K562 (cell line): ENCODE data around the gene PRKCE. TPM values are rescaled to one million over a fixed set of nuclear protein-coding genes. Genes with fewer than 3 reads are reported as not detected.

ENCODE experiments used
- ATAC-seq: fragments of 200-7000 bp; cut with Tn5 transposase; 3 replicates; pipeline ENCODE4 v1.9.1; 2020; ENCODE audit warnings: moderate library complexity
- BruUV-seq: library from RNA; stranded (reverse); fragments of 400-500 nt; replicated peaks from 2 replicates; lab custom pipeline; 2021; lab: Mats Ljungman, UMichigan
- CTCF ChIA-PET: fragments of 300-600 bp; formaldehyde crosslinking; extraction: SDS; loops from one replicate; lab custom pipeline; 2021; ENCODE audit warnings: low intra/inter-chr PET ratio; lab: Yijun Ruan, JAX
- POLR2A ChIA-PET: fragments of 300-600, 350-650 bp; sonication (Branson Sonifier 250); formaldehyde crosslinking; extraction: SDS; loops from one replicate; lab custom pipeline; 2021; ENCODE audit warnings: antibody characterized with exemption, inconsistent platforms; lab: Yijun Ruan, JAX
- DNase-seq, 4 experiments: peaks; one replicate each; pipeline versions ENCODE4 v3.0.0 to v3.0.0-alpha.2; 2011 to 2018; ENCODE audit warnings: low spot score in 3 of 4, mixed read lengths in 3 of 4; ENCODE audit errors: extremely low read depth in 1 of 4
- FAIRE-seq: peaks from 2 replicates; lab custom pipeline; 2011; peaks lifted over from hg19 to GRCh38; lab: Jason Lieb, UNC
- H2AFZ ChIP-seq: 2 replicates; pipeline ENCODE4 v1.6.0; 2011; ENCODE audit warnings: low read depth, low read length, control low read depth, inconsistent platforms
- H3K27ac ChIP-seq: fragments of 200-600 bp; 3 replicates; pipeline ENCODE4 v1.8.0; 2011; ENCODE audit warnings: low read depth, mild to moderate bottlenecking, control low read depth, inconsistent platforms, low read length, moderate library complexity, mixed read lengths; ENCODE audit errors: extremely low read depth
- H3K27me3 ChIP-seq, 2 experiments: fragments of 300-600 bp in 1 of 2; 2 replicates in 1 of 2; 3 replicates in 1 of 2; pipeline versions ENCODE4 v1.6.0 to v1.8.0; 2011; ENCODE audit warnings: inconsistent platforms in 2 of 2, low read length in 2 of 2, mild to moderate bottlenecking in 1 of 2, mixed read lengths in 1 of 2, moderate library complexity in 1 of 2; ENCODE audit not compliant: control insufficient read depth in 2 of 2, insufficient read depth in 2 of 2
- H3K36me3 ChIP-seq: fragments of 300-600 bp; 3 replicates; pipeline ENCODE4 v1.8.0; 2011; ENCODE audit warnings: mild to moderate bottlenecking, low read length, inconsistent platforms; ENCODE audit not compliant: control insufficient read depth, insufficient read depth
- H3K4me1 ChIP-seq, 2 experiments: fragments of 200-600 bp in 1 of 2; replicated peaks in 1 of 2; 2 replicates in 1 of 2; 3 replicates in 1 of 2; pipeline versions ENCODE4 v1.5.1 to v1.8.0; 2011; ENCODE audit warnings: inconsistent platforms in 2 of 2, low read length in 2 of 2, mild to moderate bottlenecking in 1 of 2, mixed read lengths in 1 of 2, moderate library complexity in 1 of 2; ENCODE audit not compliant: control insufficient read depth in 2 of 2, insufficient read depth in 2 of 2
- H3K4me2 ChIP-seq: 2 replicates; pipeline ENCODE4 v1.6.1; 2011; ENCODE audit warnings: low read length, control low read depth, inconsistent platforms, mixed read lengths; ENCODE audit not compliant: insufficient read depth
- H3K4me3 ChIP-seq: fragments of 200-600 bp; sonication (generic), shearing (Covaris generic); 2 replicates; pipeline ENCODE4 v1.5.1; 2016; ENCODE audit warnings: control low read depth, inconsistent platforms
- H3K79me2 ChIP-seq: fragments of 200-600 bp; 3 replicates; pipeline ENCODE4 v1.8.0; 2011; ENCODE audit warnings: low read length, inconsistent platforms; ENCODE audit not compliant: control insufficient read depth, insufficient read depth
- H3K9ac ChIP-seq, 2 experiments: 2 replicates each; pipeline versions ENCODE4 v1.6.0 to v1.6.1; 2011; ENCODE audit warnings: low read depth in 2 of 2, low read length in 2 of 2, control low read depth in 1 of 2, inconsistent platforms in 1 of 2, mild to moderate bottlenecking in 1 of 2, mixed read lengths in 1 of 2; ENCODE audit not compliant: insufficient read depth in 1 of 2
- H3K9me1 ChIP-seq: one replicate; pipeline ENCODE4 v1.6.0; 2011; ENCODE audit warnings: inconsistent platforms, mild to moderate bottlenecking, low read length, moderate library complexity; ENCODE audit not compliant: control insufficient read depth, insufficient read depth
- H3K9me3 ChIP-seq: replicated peaks from 2 replicates; pipeline ENCODE4 v1.5.1; 2011; ENCODE audit warnings: low read depth, low read length, inconsistent platforms; ENCODE audit not compliant: control insufficient read depth, insufficient read depth
- H4K20me1 ChIP-seq: replicated peaks from 2 replicates; pipeline ENCODE4 v1.6.1; 2011; ENCODE audit warnings: low read length, inconsistent platforms, mixed read lengths; ENCODE audit not compliant: control insufficient read depth, insufficient read depth
- BHLHE40 ChIP-seq: IDR thresholded peaks from 2 replicates; pipeline ENCODE4 v1.6.1; 2011; ENCODE audit warnings: low read length, improper control_type of control experiment
- CC2D1A ChIP-seq: fragments of 450-650 bp; IDR thresholded peaks from 2 replicates; pipeline ENCODE4 v1.6.1; 2017; ENCODE audit warnings: mild to moderate bottlenecking
- E2F1 ChIP-seq: sonication (generic); formaldehyde crosslinking; IDR thresholded peaks from 2 replicates; pipeline ENCODE4 v1.8.1; 2023; ENCODE audit warnings: mild to moderate bottlenecking, missing genetic modification reagents, moderate library complexity
- ELF1 ChIP-seq: fragments of 200-800 bp; sonication (Bioruptor generic); IDR thresholded peaks from 2 replicates; pipeline ENCODE4 v1.6.1; 2016; ENCODE audit warnings: missing genetic modification characterization, missing compliant biosample characterization
- GTF2A2 ChIP-seq: IDR thresholded peaks from 2 replicates; pipeline ENCODE4 v1.6.1; 2016; ENCODE audit warnings: mild to moderate bottlenecking, missing genetic modification characterization, missing compliant biosample characterization
- HDAC1 ChIP-seq, 2 experiments: fragments of 450-650 bp; IDR thresholded peaks; 2 replicates each; pipeline ENCODE4 v1.6.1; 2016 to 2017; ENCODE audit warnings: inconsistent platforms in 1 of 2, mild to moderate bottlenecking in 1 of 2, moderate library complexity in 1 of 2
- KDM1A ChIP-seq, 2 experiments: fragments of 450-650 bp; IDR thresholded peaks; 2 replicates each; pipeline ENCODE4 v1.6.1; 2016; ENCODE audit warnings: mild to moderate bottlenecking in 2 of 2
- LARP7 ChIP-seq: fragments of 450-650 bp; IDR thresholded peaks from 2 replicates; pipeline ENCODE4 v1.6.1; 2016
- NFE2 ChIP-seq: IDR thresholded peaks from 2 replicates; pipeline ENCODE4 v1.6.1; 2014; ENCODE audit warnings: antibody characterized with exemption, low read depth
- RBM25 ChIP-seq: fragments of 200-400 bp; formaldehyde crosslinking; IDR thresholded peaks from 2 replicates; pipeline ENCODE4 v1.6.1; 2018; ENCODE audit warnings: low read length, low read depth, moderate library complexity; ENCODE audit not compliant: severe bottlenecking
- TRIM25 ChIP-seq: fragments of 450-650 bp; IDR thresholded peaks from 2 replicates; pipeline ENCODE4 v1.7.0; 2016; ENCODE audit warnings: borderline replicate concordance
- TSHZ1 ChIP-seq: fragments of 250-450 bp; sonication (Bioruptor Pico); IDR thresholded peaks from 2 replicates; pipeline ENCODE4 v1.4.0; 2020; ENCODE audit warnings: mild to moderate bottlenecking, moderate library complexity
- ZBED1 ChIP-seq: IDR thresholded peaks from 2 replicates; pipeline ENCODE4 v1.6.1; 2014
- ZFPM2 ChIP-seq: fragments of 250-450 bp; sonication (Bioruptor Pico); IDR thresholded peaks from 2 replicates; pipeline ENCODE4 v1.5.1; 2022; ENCODE audit warnings: mild to moderate bottlenecking
- ZNF655 ChIP-seq: fragments of 250-450 bp; sonication (Bioruptor Pico); IDR thresholded peaks from 2 replicates; pipeline ENCODE4 v1.5.0; 2021
- WGBS: fragments of 100-300 bp; shearing (Covaris generic); methylation state at CpG from one replicate; pipeline ENCODE4 v1.1.6; 2016; ENCODE audit warnings: low coverage, mixed read lengths; ENCODE audit not compliant: insufficient coverage; ENCODE audit errors: missing lambda C conversion rate; 5-methylcytosine and 5-hydroxymethylcytosine counted together
- in situ Hi-C: fragments of 300-500 bp; cut with MboI; formaldehyde crosslinking; loops from 4 replicates; pipeline ENCODE4 v1.15.0; 2018; ENCODE audit warnings: inconsistent platforms, mixed read lengths
- intact Hi-C: fragments of 100-400 bp; cut with micrococcal nuclease; formaldehyde crosslinking; loops from 2 replicates; pipeline ENCODE4 v1.14.2; 2022
- polyA plus RNA-seq, 8 experiments: library from polyadenylated mRNA; depleted of rRNA in 4 of 8; stranded (reverse) in 5 of 8; unstranded in 3 of 8; fragments of >200 nt; fragmentation: Nextera tagmentation in 2 of 8; fragmentation: Illumina TruSeq in 1 of 8; extraction: Ambion mirVana in 2 of 8; extraction: Trizol in 1 of 8; gene quantifications; 2 replicates each; pipeline versions ENCODE4 v1.2.1 to v1.2.3, GENCODE V29; 2011 to 2014; ENCODE audit warnings: inconsistent platforms in 1 of 8, missing spikeins in 1 of 8
- total RNA-seq, 7 experiments: library from RNA; depleted of rRNA in 6 of 7; stranded (reverse); fragments of >200 nt in 6 of 7; fragmentation: Illumina TruSeq in 2 of 7; extraction: Trizol in 2 of 7; gene quantifications; 2 replicates each; pipeline versions ENCODE4 v1.2.1 to v1.2.3, GENCODE V29; 2011 to 2021; ENCODE audit warnings: low replicate concordance in 1 of 7

Gene PRKCE
- total and polyA plus RNA-seq, 9 of the 15 experiments (the other 6 are each of a cell fraction or from before 2014, with no cell fraction given) = 0.06 to 1.0 (median 0.22) TPM; not detected in 1

GRCh38 chr2:45606796-45607195 is 44.7 kb upstream of the PRKCE start (continued):
- TF ChIP-seq E2F1 (no peak), NFE2 (peak; percentile 53; the same call in 1 of the 2 replicates)

GRCh38 chr2:45607701-45608100 is 43.8 kb upstream of the PRKCE start:
- ATAC-seq (peak; percentile 65), FAIRE-seq (peak; percentile 79), DNase-seq (peak; percentile 55 to 67 (median 56))
- BruUV-seq = no TSS peak
- peaks cover 43% of the 10 kb centered on the region for H3K79me2 ChIP-seq
- ChIA-PET POLR2A (interaction anchor here (0.6 to 2.0 kb wide), 2 partner anchors 10 to 34 kb away, joined by 3 to 10 read pairs; no protein-coding TSS in a partner anchor), CTCF (no interaction called here)
- peak overlapping the region; percentile 15; the same call in 1 of the 2 replicates for H3K4me2 ChIP-seq
- in situ Hi-C loops (no loop called here), intact Hi-C loops (no loop called here)
- H3K9me3 ChIP-seq = no peaks in the 10 kb centered on the region
- H3K36me3 ChIP-seq = peaks cover 21% of the 10 kb centered on the region; the same call in 2 of the 3 replicates
- no peaks in the 10 kb centered on the region for H3K9me1 ChIP-seq
- peak overlapping the region in 1 of 2 experiments; percentile 9; a peak in 1 of 4 replicates for H3K9ac ChIP-seq
- no peaks in the 10 kb centered on the region for H3K27me3 ChIP-seq
- H2AFZ ChIP-seq = 0 out of 2 replicates have a peak overlapping the region, but pooled peaks have one; percentile 0
- no peak overlapping the region for H3K4me3 ChIP-seq
- 25% methylated on average over 1 of the region's 1 CpG for WGBS
- H3K4me1 ChIP-seq = peaks cover 0 to 16% of the 10 kb centered on the region in 2 experiments; a peak in 2 of 5 replicates
- H4K20me1 ChIP-seq = no peaks in the 10 kb centered on the region
- no peak overlapping the region for H3K27ac ChIP-seq
- TF ChIP-seq KDM1A (IDR thresholded peaks at IDR 0.05) (no peak), HDAC1 (IDR thresholded peaks at IDR 0.05) (no peak), ELF1 (tag) (0 out of 2 replicates have a peak, but pooled peaks have one; percentile 30), BHLHE40 (no peak), TRIM25 (no peak), ZFPM2 (CRISPR knock-in tag) (no peak), ZNF655 (CRISPR knock-in tag) (no peak), GTF2A2 (tag) (no peak), ZBED1 (no peak), TSHZ1 (no peak), CC2D1A (no peak), RBM25 (no peak), LARP7 (no peak)
